K562 (cell line): Measurements from ENCODE around the gene TOR1B. TPM values are rescaled to one million over a fixed set of nuclear protein-coding genes. Genes with fewer than 3 reads are reported as not detected.

ENCODE experiments used
- ATAC-seq: fragments of 200-7000 bp; cut with Tn5 transposase; 3 replicates; pipeline ENCODE4 v1.9.1; 2020; ENCODE audit warnings: moderate library complexity
- BruUV-seq: library from RNA; stranded (reverse); fragments of 400-500 nt; replicated peaks from 2 replicates; lab custom pipeline; 2021; lab: Mats Ljungman, UMichigan
- CTCF ChIA-PET: fragments of 300-600 bp; formaldehyde crosslinking; extraction: SDS; loops from one replicate; lab custom pipeline; 2021; ENCODE audit warnings: low intra/inter-chr PET ratio; lab: Yijun Ruan, JAX
- POLR2A ChIA-PET: fragments of 300-600, 350-650 bp; sonication (Branson Sonifier 250); formaldehyde crosslinking; extraction: SDS; loops from one replicate; lab custom pipeline; 2021; ENCODE audit warnings: antibody characterized with exemption, inconsistent platforms; lab: Yijun Ruan, JAX
- DNase-seq, 4 experiments: peaks; one replicate each; pipeline versions ENCODE4 v3.0.0 to v3.0.0-alpha.2; 2011 to 2018; ENCODE audit warnings: low spot score in 3 of 4, mixed read lengths in 3 of 4; ENCODE audit errors: extremely low read depth in 1 of 4
- FAIRE-seq: peaks from 2 replicates; lab custom pipeline; 2011; peaks lifted over from hg19 to GRCh38; lab: Jason Lieb, UNC
- H2AFZ ChIP-seq: 2 replicates; pipeline ENCODE4 v1.6.0; 2011; ENCODE audit warnings: low read depth, low read length, control low read depth, inconsistent platforms
- H3K27ac ChIP-seq: fragments of 200-600 bp; 3 replicates; pipeline ENCODE4 v1.8.0; 2011; ENCODE audit warnings: low read depth, mild to moderate bottlenecking, control low read depth, inconsistent platforms, low read length, moderate library complexity, mixed read lengths; ENCODE audit errors: extremely low read depth
- H3K27me3 ChIP-seq, 2 experiments: fragments of 300-600 bp in 1 of 2; 2 replicates in 1 of 2; 3 replicates in 1 of 2; pipeline versions ENCODE4 v1.6.0 to v1.8.0; 2011; ENCODE audit warnings: inconsistent platforms in 2 of 2, low read length in 2 of 2, mild to moderate bottlenecking in 1 of 2, mixed read lengths in 1 of 2, moderate library complexity in 1 of 2; ENCODE audit not compliant: control insufficient read depth in 2 of 2, insufficient read depth in 2 of 2
- H3K36me3 ChIP-seq: fragments of 300-600 bp; 3 replicates; pipeline ENCODE4 v1.8.0; 2011; ENCODE audit warnings: mild to moderate bottlenecking, low read length, inconsistent platforms; ENCODE audit not compliant: control insufficient read depth, insufficient read depth
- H3K4me1 ChIP-seq, 2 experiments: fragments of 200-600 bp in 1 of 2; replicated peaks in 1 of 2; 2 replicates in 1 of 2; 3 replicates in 1 of 2; pipeline versions ENCODE4 v1.5.1 to v1.8.0; 2011; ENCODE audit warnings: inconsistent platforms in 2 of 2, low read length in 2 of 2, mild to moderate bottlenecking in 1 of 2, mixed read lengths in 1 of 2, moderate library complexity in 1 of 2; ENCODE audit not compliant: control insufficient read depth in 2 of 2, insufficient read depth in 2 of 2
- H3K4me2 ChIP-seq: 2 replicates; pipeline ENCODE4 v1.6.1; 2011; ENCODE audit warnings: low read length, control low read depth, inconsistent platforms, mixed read lengths; ENCODE audit not compliant: insufficient read depth
- H3K4me3 ChIP-seq: fragments of 200-600 bp; sonication (generic), shearing (Covaris generic); 2 replicates; pipeline ENCODE4 v1.5.1; 2016; ENCODE audit warnings: control low read depth, inconsistent platforms
- H3K79me2 ChIP-seq: fragments of 200-600 bp; 3 replicates; pipeline ENCODE4 v1.8.0; 2011; ENCODE audit warnings: low read length, inconsistent platforms; ENCODE audit not compliant: control insufficient read depth, insufficient read depth
- H3K9ac ChIP-seq, 2 experiments: 2 replicates each; pipeline versions ENCODE4 v1.6.0 to v1.6.1; 2011; ENCODE audit warnings: low read depth in 2 of 2, low read length in 2 of 2, control low read depth in 1 of 2, inconsistent platforms in 1 of 2, mild to moderate bottlenecking in 1 of 2, mixed read lengths in 1 of 2; ENCODE audit not compliant: insufficient read depth in 1 of 2
- H3K9me1 ChIP-seq: one replicate; pipeline ENCODE4 v1.6.0; 2011; ENCODE audit warnings: inconsistent platforms, mild to moderate bottlenecking, low read length, moderate library complexity; ENCODE audit not compliant: control insufficient read depth, insufficient read depth
- H3K9me3 ChIP-seq: replicated peaks from 2 replicates; pipeline ENCODE4 v1.5.1; 2011; ENCODE audit warnings: low read depth, low read length, inconsistent platforms; ENCODE audit not compliant: control insufficient read depth, insufficient read depth
- H4K20me1 ChIP-seq: replicated peaks from 2 replicates; pipeline ENCODE4 v1.6.1; 2011; ENCODE audit warnings: low read length, inconsistent platforms, mixed read lengths; ENCODE audit not compliant: control insufficient read depth, insufficient read depth
- CTCFL ChIP-seq: IDR thresholded peaks from 2 replicates; pipeline ENCODE4 v1.6.1; 2011; ENCODE audit warnings: borderline replicate concordance, low read depth, mild to moderate bottlenecking, moderate library complexity, low read length; ENCODE audit not compliant: insufficient read depth, poor library complexity, severe bottlenecking
- DNMT1 ChIP-seq: fragments of 450-650 bp; IDR thresholded peaks from 2 replicates; pipeline ENCODE4 v1.6.1; 2016; ENCODE audit warnings: antibody characterized with exemption, mild to moderate bottlenecking
- KLF13 ChIP-seq: fragments of 450-650 bp; IDR thresholded peaks from 2 replicates; pipeline ENCODE4 v1.6.1; 2016; ENCODE audit warnings: missing genetic modification characterization, low read depth, mild to moderate bottlenecking, missing compliant biosample characterization, moderate library complexity, borderline replicate concordance
- LCOR ChIP-seq: sonication (generic); formaldehyde crosslinking; IDR thresholded peaks from 2 replicates; pipeline ENCODE4 v1.8.0; 2022; ENCODE audit warnings: mild to moderate bottlenecking, missing genetic modification reagents
- MAFG ChIP-seq: fragments of 450-650 bp; conservative IDR thresholded peaks from 2 replicates; pipeline ENCODE4 v1.6.1; 2016; ENCODE audit warnings: missing genetic modification characterization, missing compliant biosample characterization
- MYBL2 ChIP-seq, 2 experiments: fragments of 450-650 bp in 1 of 2; sonication (generic) in 1 of 2; formaldehyde crosslinking in 1 of 2; IDR thresholded peaks; 2 replicates each; pipeline versions ENCODE4 v1.6.1 to v1.8.1; 2017 to 2022; ENCODE audit warnings: borderline replicate concordance in 1 of 2, inconsistent platforms in 1 of 2, low read depth in 1 of 2, mild to moderate bottlenecking in 1 of 2, missing genetic modification reagents in 1 of 2, moderate library complexity in 1 of 2
- PML ChIP-seq: IDR thresholded peaks from 2 replicates; pipeline ENCODE4 v1.6.1; 2012; ENCODE audit warnings: low read length, inconsistent platforms
- PYGO2 ChIP-seq: fragments of 450-650 bp; IDR thresholded peaks from 2 replicates; pipeline ENCODE4 v1.6.1; 2016; ENCODE audit warnings: mild to moderate bottlenecking, missing genetic modification characterization, moderate library complexity, missing compliant biosample characterization
- RCOR1 ChIP-seq, 2 experiments: IDR thresholded peaks; 2 replicates each; pipeline ENCODE4 v1.6.1; 2012; ENCODE audit warnings: low read depth in 2 of 2, low read length in 2 of 2, borderline replicate concordance in 1 of 2, improper control_type of control experiment in 1 of 2
- STAG1 ChIP-seq: sonication (generic); formaldehyde crosslinking; IDR thresholded peaks from 2 replicates; pipeline ENCODE4 v1.5.0; 2020; ENCODE audit warnings: missing genetic modification reagents, borderline replicate concordance
- TCFL5 ChIP-seq: fragments of 250-450 bp; sonication (Bioruptor Pico); conservative IDR thresholded peaks from 2 replicates; pipeline ENCODE4 v1.6.1; 2021; ENCODE audit warnings: mild to moderate bottlenecking, moderate library complexity, matching md5 sums
- ZEB2 ChIP-seq: fragments of 450-650 bp; IDR thresholded peaks from 2 replicates; pipeline ENCODE4 v1.6.1; 2016
- ZNF133 ChIP-seq: fragments of 250-450 bp; sonication (Bioruptor Pico); IDR thresholded peaks from 2 replicates; pipeline ENCODE4 v1.4.0; 2020; ENCODE audit warnings: mild to moderate bottlenecking
- ZNF41 ChIP-seq: fragments of 250-450 bp; sonication (Bioruptor Pico); conservative IDR thresholded peaks from 2 replicates; pipeline ENCODE4 v1.4.0; 2020; ENCODE audit warnings: mild to moderate bottlenecking
- ZNF75A ChIP-seq: fragments of 450-650 bp; formaldehyde crosslinking; IDR thresholded peaks from 2 replicates; pipeline ENCODE4 v1.4.0; 2020; ENCODE audit warnings: mild to moderate bottlenecking
- WGBS: fragments of 100-300 bp; shearing (Covaris generic); methylation state at CpG from one replicate; pipeline ENCODE4 v1.1.6; 2016; ENCODE audit warnings: low coverage, mixed read lengths; ENCODE audit not compliant: insufficient coverage; ENCODE audit errors: missing lambda C conversion rate; 5-methylcytosine and 5-hydroxymethylcytosine counted together
- in situ Hi-C: fragments of 300-500 bp; cut with MboI; formaldehyde crosslinking; loops from 4 replicates; pipeline ENCODE4 v1.15.0; 2018; ENCODE audit warnings: inconsistent platforms, mixed read lengths
- intact Hi-C: fragments of 100-400 bp; cut with micrococcal nuclease; formaldehyde crosslinking; loops from 2 replicates; pipeline ENCODE4 v1.14.2; 2022
- polyA plus RNA-seq, 8 experiments: library from polyadenylated mRNA; depleted of rRNA in 4 of 8; stranded (reverse) in 5 of 8; unstranded in 3 of 8; fragments of >200 nt; fragmentation: Nextera tagmentation in 2 of 8; fragmentation: Illumina TruSeq in 1 of 8; extraction: Ambion mirVana in 2 of 8; extraction: Trizol in 1 of 8; gene quantifications; 2 replicates each; pipeline versions ENCODE4 v1.2.1 to v1.2.3, GENCODE V29; 2011 to 2014; ENCODE audit warnings: inconsistent platforms in 1 of 8, missing spikeins in 1 of 8
- total RNA-seq, 7 experiments: library from RNA; depleted of rRNA in 6 of 7; stranded (reverse); fragments of >200 nt in 6 of 7; fragmentation: Illumina TruSeq in 2 of 7; extraction: Trizol in 2 of 7; gene quantifications; 2 replicates each; pipeline versions ENCODE4 v1.2.1 to v1.2.3, GENCODE V29; 2011 to 2021; ENCODE audit warnings: low replicate concordance in 1 of 7
- TF ChIP-seq, protein P1 (sequence below): sonication (generic); formaldehyde crosslinking; IDR thresholded peaks from 2 replicates; pipeline ENCODE4 v1.9.0; 2022; ENCODE audit warnings: mild to moderate bottlenecking, missing genetic modification reagents
- TF ChIP-seq, protein P2 (sequence below): fragments of 250-450 bp; sonication (Bioruptor Pico); IDR thresholded peaks from 2 replicates; pipeline ENCODE4 v1.8.0; 2022; ENCODE audit warnings: inconsistent platforms

TOR1B gene
- total and polyA plus RNA-seq, 9 of the 15 experiments (the other 6 are each of a cell fraction or from before 2014, with no cell fraction given) = 4.2 to 36.5 (median 24.6) TPM

DNA sequence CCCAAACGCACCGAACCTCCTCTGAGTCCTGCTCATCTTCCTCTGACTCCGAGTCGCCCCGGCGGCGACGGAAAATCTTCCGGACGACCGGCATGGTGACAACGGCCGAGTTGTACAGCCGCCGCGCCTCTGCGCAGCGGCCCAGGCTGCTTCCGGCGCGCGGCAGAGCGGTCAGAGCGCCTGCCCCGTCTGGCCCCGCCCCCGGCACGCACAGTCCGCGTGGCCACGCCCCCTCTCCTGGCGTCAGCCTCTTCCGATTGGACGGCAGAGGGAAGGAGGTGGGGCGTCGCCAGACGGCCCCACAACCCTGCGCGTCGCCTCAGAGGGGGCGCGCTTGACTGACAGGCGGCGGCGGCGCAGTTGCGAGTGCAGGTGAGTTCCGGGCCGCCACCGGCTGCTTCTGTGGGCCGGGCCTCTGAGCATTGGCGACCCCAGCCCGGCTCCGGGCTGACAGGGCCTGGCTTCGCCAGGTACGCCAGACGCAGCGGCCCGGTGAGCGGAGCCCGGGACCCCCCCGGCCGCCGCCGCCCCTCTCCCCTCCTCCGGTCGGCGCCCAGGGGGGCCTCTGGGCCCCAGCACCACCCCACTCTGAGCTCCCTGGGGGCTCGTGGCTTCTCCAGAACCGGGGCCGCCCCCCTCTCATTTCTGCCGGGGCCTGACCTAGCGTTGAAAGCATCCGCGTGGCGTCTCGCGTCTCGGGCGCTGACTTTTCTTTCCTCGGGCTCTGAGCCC lies 32.3 kb downstream of the TOR1B start, which contains the start of the genes C9orf78 and USP20:
TSS of gene C9orf78 (minus strand) at position 148 of the 732 bp plus-strand sequence. CDS start at position 94, 54 bp downstream.
TSS of gene USP20 (plus strand) at position 331 of the 732 bp plus-strand sequence. CDS start 17,098 bp downstream, outside the sequence.
- intact Hi-C loops (loop anchor here (1.0 to 2.0 kb wide), 3 partner anchors 11 to 50 kb away; partner anchors contain the start of gene TOR1A), in situ Hi-C loops (no loop called here)
- H3K4me1 ChIP-seq = peaks cover 45 to 48% of the 10 kb centered on the region in 2 experiments
- FAIRE-seq (peak; percentile 84), DNase-seq (peak; percentile 100), ATAC-seq (peak; percentile 95)
- H3K9me3 ChIP-seq = no peaks in the 10 kb centered on the region
- H3K9ac ChIP-seq = peak within 1 kb of the TSS; percentile 88 to 97
- H3K36me3 ChIP-seq = peaks cover 56% of the 10 kb centered on the region
- H3K9me1 ChIP-seq = peaks cover 9% of the 10 kb centered on the region
- ChIA-PET POLR2A (interaction anchor here (0.6 to 5.5 kb wide), 12 partner anchors 9 to 450 kb away, joined by 3 to 39 read pairs (median 4); no protein-coding TSS in a partner anchor), CTCF (no interaction called here)
- H2AFZ ChIP-seq = peak within 1 kb of the TSS; percentile 90
- peak within 1 kb of the TSS; percentile 98 for H3K4me2 ChIP-seq
- WGBS = under 1% methylated on average over 65 of the region's 81 CpGs
- peaks cover 70% of the 10 kb centered on the region for H3K79me2 ChIP-seq
- H3K27ac ChIP-seq = peak within 1 kb of the TSS; percentile 80
- no peaks in the 10 kb centered on the region for H4K20me1 ChIP-seq
- no peaks in the 10 kb centered on the region for H3K27me3 ChIP-seq
- peak within 1 kb of the TSS; percentile 90 for H3K4me3 ChIP-seq
- no TSS peak for BruUV-seq
- TF ChIP-seq RCOR1 (IDR thresholded peaks at IDR 0.05; ENCODE audit: borderline replicate concordance in 1 of 2, low read depth in 2 of 2, low read length in 2 of 2) = 0 out of 4 replicates have a peak, but pooled peaks of 1 of the 2 experiments have one; percentile 1
- no peak for TF ChIP-seq STAG1 (CRISPR knock-in tag)
- peak; percentile 87 for TF ChIP-seq PML
- 0 out of 2 replicates have a peak, but pooled peaks have one; percentile 34 for TF ChIP-seq ZNF41
- no peak for TF ChIP-seq MYBL2 (IDR thresholded peaks at IDR 0.05; ENCODE audit: low read depth)
- no peak for TF ChIP-seq MYBL2 (CRISPR knock-in tag; IDR thresholded peaks at IDR 0.05; ENCODE audit: borderline replicate concordance)
- 0 out of 2 replicates have a peak, but pooled peaks have one; percentile 40 for TF ChIP-seq KLF13
- no peak for TF ChIP-seq LCOR
- TF ChIP-seq MAFG (tag) = no peak
- TF ChIP-seq ZNF75A (CRISPR knock-in tag) = no peak
- TF ChIP-seq CTCFL = no peak
- TF ChIP-seq, protein P1, sequence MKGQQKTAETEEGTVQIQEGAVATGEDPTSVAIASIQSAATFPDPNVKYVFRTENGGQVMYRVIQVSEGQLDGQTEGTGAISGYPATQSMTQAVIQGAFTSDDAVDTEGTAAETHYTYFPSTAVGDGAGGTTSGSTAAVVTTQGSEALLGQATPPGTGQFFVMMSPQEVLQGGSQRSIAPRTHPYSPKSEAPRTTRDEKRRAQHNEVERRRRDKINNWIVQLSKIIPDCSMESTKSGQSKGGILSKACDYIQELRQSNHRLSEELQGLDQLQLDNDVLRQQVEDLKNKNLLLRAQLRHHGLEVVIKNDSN = no peak
- TF ChIP-seq TCFL5 = no peak
- TF ChIP-seq DNMT1 = no peak
- no peak for TF ChIP-seq ZNF133 (CRISPR knock-in tag)
- TF ChIP-seq, protein P2, sequence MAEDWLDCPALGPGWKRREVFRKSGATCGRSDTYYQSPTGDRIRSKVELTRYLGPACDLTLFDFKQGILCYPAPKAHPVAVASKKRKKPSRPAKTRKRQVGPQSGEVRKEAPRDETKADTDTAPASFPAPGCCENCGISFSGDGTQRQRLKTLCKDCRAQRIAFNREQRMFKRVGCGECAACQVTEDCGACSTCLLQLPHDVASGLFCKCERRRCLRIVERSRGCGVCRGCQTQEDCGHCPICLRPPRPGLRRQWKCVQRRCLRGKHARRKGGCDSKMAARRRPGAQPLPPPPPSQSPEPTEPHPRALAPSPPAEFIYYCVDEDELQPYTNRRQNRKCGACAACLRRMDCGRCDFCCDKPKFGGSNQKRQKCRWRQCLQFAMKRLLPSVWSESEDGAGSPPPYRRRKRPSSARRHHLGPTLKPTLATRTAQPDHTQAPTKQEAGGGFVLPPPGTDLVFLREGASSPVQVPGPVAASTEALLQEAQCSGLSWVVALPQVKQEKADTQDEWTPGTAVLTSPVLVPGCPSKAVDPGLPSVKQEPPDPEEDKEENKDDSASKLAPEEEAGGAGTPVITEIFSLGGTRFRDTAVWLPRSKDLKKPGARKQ (CRISPR knock-in tag) = no peak
- no peak for TF ChIP-seq PYGO2 (tag)
- TF ChIP-seq ZEB2 = 0 out of 2 replicates have a peak, but pooled peaks have one; percentile 14
